Kidney (tissue), 14 donors: Measurements from ENCODE around the gene TLE3. TPM values are rescaled to one million over a fixed set of nuclear protein-coding genes. Genes with fewer than 3 reads are reported as not detected.

ENCODE experiments used
- DNase-seq, 5 donors: peaks; one replicate each; pipeline ENCODE4 v3.0.0-alpha.2; 2013 to 2020
- FAIRE-seq: peaks from 2 replicates; lab custom pipeline; 2012; peaks lifted over from hg19 to GRCh38; lab: Jason Lieb, UNC
- H3K27ac ChIP-seq, 2 donors: one replicate each; pipeline ENCODE4 v1.7.0; 2013; ENCODE audit warnings: low read depth in 2 of 2, low read length in 2 of 2, inconsistent platforms in 1 of 2
- H3K27me3 ChIP-seq: one replicate; pipeline ENCODE4 v1.7.1; 2013; ENCODE audit warnings: low read length, inconsistent platforms; ENCODE audit not compliant: control insufficient read depth, insufficient read depth
- H3K36me3 ChIP-seq, 3 donors: one replicate each; pipeline versions ENCODE4 v1.7.0 to v1.7.1; 2013; ENCODE audit warnings: low read length in 3 of 3, control low read depth in 1 of 3, inconsistent platforms in 1 of 3; ENCODE audit not compliant: insufficient read depth in 3 of 3, control insufficient read depth in 2 of 3
- H3K4me1 ChIP-seq, 3 donors: one replicate each; pipeline versions ENCODE4 v1.7.0 to v1.7.1; 2013; ENCODE audit warnings: low read length in 3 of 3, inconsistent platforms in 1 of 3, low read depth in 1 of 3; ENCODE audit not compliant: control insufficient read depth in 2 of 3, insufficient read depth in 2 of 3
- H3K4me3 ChIP-seq, 3 donors: one replicate each; pipeline versions ENCODE4 v1.7.0 to v1.8.1; 2013; ENCODE audit warnings: low read length in 3 of 3, control low read depth in 1 of 3, inconsistent platforms in 1 of 3
- H3K9ac ChIP-seq, 3 donors: one replicate each; pipeline versions ENCODE4 v1.7.0 to v1.7.1; 2013; ENCODE audit warnings: low read length in 3 of 3, control low read depth in 1 of 3, inconsistent platforms in 1 of 3
- H3K9me3 ChIP-seq, 3 donors: one replicate each; pipeline versions ENCODE4 v1.7.0 to v1.7.1; 2013; ENCODE audit warnings: low read length in 3 of 3, control low read depth in 1 of 3, inconsistent platforms in 1 of 3; ENCODE audit not compliant: control insufficient read depth in 2 of 3, insufficient read depth in 1 of 3
- CTCF ChIP-seq: IDR thresholded peaks from 3 replicates; pipeline ENCODE4 v1.5.1; 2012; ENCODE audit warnings: mild to moderate bottlenecking, moderate library complexity, borderline replicate concordance; ENCODE audit not compliant: insufficient read depth; ENCODE audit errors: extremely low read depth
- intact Hi-C: fragments of 100-400 bp; cut with DNase I; formaldehyde crosslinking; loops from one replicate; pipeline ENCODE4 v1.11.1; 2022
- polyA plus RNA-seq: library from polyadenylated mRNA; stranded (reverse); fragments of 350-450 nt; fragmentation: Illumina TruSeq; extraction: RNeasy Lipid Tissue Mini Kit (QIAGEN cat#74804); gene quantifications from one replicate; pipeline ENCODE4 v1.2.3, GENCODE V29; 2014; ENCODE audit warnings: low read depth, low replicate concordance; ENCODE audit not compliant: insufficient read depth
- total RNA-seq: library from RNA; stranded (reverse); fragmentation: NEBNext Ultra II Directional; extraction: Animal tissue kit (Norgen Biotek cat#: 25700); gene quantifications from one replicate; pipeline ENCODE4 v1.2.1, GENCODE V29; 2021
- donor health status: control.
- donor health status: control.
- donor health status: control.
- donor health status: control.
- donor health status: control.
- donor health status: DM: yes; HTN: yes; CAD: no.
- donor health status: Normal renal cell carcinoma (clear cell type).

TLE3 gene
- total and polyA plus RNA-seq, 2 donors from 2014 or later: 10.3 to 71.7 TPM

- Histone ChIP-seq H3K9me3 (no peaks in the 10 kb centered on the region), H3K4me1 (no peaks in the 10 kb centered on the region), H3K27ac (no peak overlapping the region), H3K9ac (no peak overlapping the region), H3K4me3 (no peak overlapping the region), H3K27me3 (peaks cover 7% of the 10 kb centered on the region), H3K36me3 (no peaks in the 10 kb centered on the region)
- DNase-seq (peak in 1 of 5 donors; percentile 32), FAIRE-seq (no peak)
- TF ChIP-seq CTCF: no peak
- intact Hi-C loops: no loop called here
Observed at GRCh38 chr15:70026991-70027390, 70.7 kb downstream of the TLE3 start.

- no peaks in the 10 kb centered on the region for H3K9me3 ChIP-seq
- intact Hi-C loops: no loop called here
- no peaks in the 10 kb centered on the region for H3K4me1 ChIP-seq
- no peak overlapping the region for H3K9ac ChIP-seq
- DNase-seq (peak in 1 of 5 donors; percentile 35), FAIRE-seq (no peak)
- no peak for TF ChIP-seq CTCF
- H3K4me3 ChIP-seq: no peak overlapping the region
- H3K27ac ChIP-seq: no peak overlapping the region
- H3K27me3 ChIP-seq: peaks cover 3% of the 10 kb centered on the region
- no peaks in the 10 kb centered on the region for H3K36me3 ChIP-seq
Observed at GRCh38 chr15:70025413-70026296, 72.1 kb downstream of the TLE3 start.

- H3K9me3 ChIP-seq: no peaks in the 10 kb centered on the region
- H3K4me3 ChIP-seq: no peak overlapping the region
- FAIRE-seq (no peak), DNase-seq (peak in 2 of 5 donors; percentile 34 to 38)
- no peaks in the 10 kb centered on the region for H3K4me1 ChIP-seq
- TF ChIP-seq CTCF: no peak
- no peak overlapping the region for H3K27ac ChIP-seq
- peaks cover 3% of the 10 kb centered on the region for H3K27me3 ChIP-seq
- intact Hi-C loops: no loop called here
- H3K9ac ChIP-seq: no peak overlapping the region
- H3K36me3 ChIP-seq: no peaks in the 10 kb centered on the region
Observed at GRCh38 chr15:70024521-70024920, 73.2 kb downstream of the TLE3 start.
